Measurements from ENCODE around the gene BCL11B.
A peak's percentile ranks its signal among the peaks of the same experiment; 100 is the strongest.
"Not testable (repeated sequence)": the region's sequence is repeated elsewhere in the genome, so short reads cannot be mapped to it uniquely, and the experiment has no call there.

The BCL11B gene

DNA sequence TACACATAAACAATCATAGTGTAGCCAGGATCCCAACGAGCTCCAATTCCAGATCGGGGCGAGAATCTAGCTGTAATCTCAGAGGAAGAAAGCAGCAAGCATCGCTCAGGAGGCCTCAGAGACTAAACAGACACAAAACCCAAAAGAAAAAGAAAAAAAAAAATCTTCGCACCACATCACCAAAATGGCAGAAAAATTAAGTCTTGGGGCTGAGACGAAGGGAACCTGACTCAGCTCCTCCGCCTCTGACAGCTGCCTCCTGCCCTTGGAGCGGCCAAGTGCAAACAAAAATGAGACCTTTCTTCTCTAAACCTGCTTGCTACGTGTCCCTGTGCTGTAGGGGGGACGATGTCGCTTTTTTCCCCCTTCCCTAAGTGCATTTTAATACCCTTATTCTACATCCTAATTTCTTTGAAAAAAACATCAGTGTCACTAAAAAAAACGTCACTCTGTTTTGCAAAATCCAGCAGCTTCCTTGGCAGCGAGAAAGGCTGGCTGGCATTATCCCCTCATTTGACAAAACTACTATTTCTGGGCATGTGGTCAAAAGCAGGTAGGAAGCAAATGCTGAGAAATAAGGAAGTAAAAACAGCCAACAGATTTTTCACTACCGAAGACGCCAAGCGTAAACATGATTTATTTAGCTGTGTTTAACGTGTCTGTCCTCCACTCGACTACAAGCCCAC is 30.5 kb downstream of the BCL11B start:
- DNase-seq (ENCODE audit: low read depth in 2 of 2), result no peak

GRCh38 chr14:99240627-99241324 is 31.2 kb downstream of the BCL11B start:
- DNase-seq (ENCODE audit: low read depth in 2 of 2), result no peak

DNA sequence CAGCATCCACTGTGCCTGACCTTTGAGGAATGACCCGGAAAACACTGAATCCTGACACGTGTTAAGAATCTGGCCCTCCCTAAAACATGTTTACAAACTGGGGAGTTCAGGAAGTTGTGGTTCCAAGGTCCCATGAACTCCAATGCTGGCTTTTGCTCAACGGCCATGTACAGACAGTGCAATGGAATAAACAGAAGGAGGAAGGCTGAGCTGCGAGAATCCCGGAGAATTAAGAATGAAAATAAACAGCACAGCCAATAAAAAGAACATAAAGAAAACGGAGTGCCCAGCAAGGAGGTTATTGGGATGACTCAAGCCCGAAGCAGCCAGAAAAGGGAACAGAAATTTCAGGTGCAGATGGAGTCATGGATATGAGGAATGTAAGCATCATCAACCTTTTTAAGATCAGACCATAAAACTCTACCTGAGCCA is 32.3 kb downstream of the BCL11B start:
- no peak for DNase-seq (ENCODE audit: low read depth in 2 of 2)

GRCh38 chr14:99238216-99238615 is 33.8 kb downstream of the BCL11B start:
- no peak for DNase-seq (ENCODE audit: low read depth in 2 of 2)

- no peak for DNase-seq (ENCODE audit: low read depth in 2 of 2)
Measured at GRCh38 chr14:99237288-99237687, 34.7 kb downstream of the BCL11B start.

DNA sequence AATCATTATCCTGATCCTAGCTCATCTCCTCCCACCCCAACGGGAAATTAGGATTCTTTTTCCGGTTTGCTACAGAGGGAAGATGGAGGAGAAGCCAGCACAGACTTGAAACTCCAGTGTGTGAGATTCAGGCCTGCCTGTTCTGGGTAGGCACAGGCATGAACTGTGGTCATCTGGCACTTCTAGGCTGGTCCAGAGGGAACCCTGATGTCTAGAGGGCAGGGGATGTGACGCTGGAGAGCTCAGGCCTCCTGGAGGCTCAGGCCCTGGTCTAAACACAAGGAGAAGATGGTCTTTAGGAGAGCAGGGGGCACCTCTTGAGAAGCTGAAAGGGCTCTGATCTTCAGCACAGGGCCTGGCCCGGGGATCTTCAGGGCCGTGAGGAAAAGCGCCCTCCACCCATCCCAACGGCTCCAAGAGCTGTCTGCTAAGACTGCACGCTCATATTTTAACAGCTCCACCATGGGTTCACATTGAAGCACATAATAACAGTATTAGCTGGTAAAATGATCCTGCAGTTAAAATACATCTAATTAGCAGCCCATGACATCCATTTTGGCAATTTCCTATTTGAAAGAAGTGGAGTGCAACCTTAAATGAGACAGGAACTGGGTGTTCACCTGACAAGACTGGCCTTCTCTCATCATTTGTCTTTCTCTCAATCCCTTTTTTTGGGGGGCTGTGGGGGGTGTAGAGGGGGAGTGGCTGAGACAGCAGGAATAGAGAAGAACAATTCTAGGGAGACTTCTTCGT is 35.4 kb downstream of the BCL11B start:
- DNase-seq (ENCODE audit: low read depth in 2 of 2), result no peak

- no peak for DNase-seq (ENCODE audit: low read depth in 2 of 2)
Measured at GRCh38 chr14:99235582-99236320, 36.2 kb downstream of the BCL11B start.

GRCh38 chr14:99234961-99235571 is 36.9 kb downstream of the BCL11B start:
- no peak for DNase-seq (ENCODE audit: low read depth in 2 of 2)

DNA sequence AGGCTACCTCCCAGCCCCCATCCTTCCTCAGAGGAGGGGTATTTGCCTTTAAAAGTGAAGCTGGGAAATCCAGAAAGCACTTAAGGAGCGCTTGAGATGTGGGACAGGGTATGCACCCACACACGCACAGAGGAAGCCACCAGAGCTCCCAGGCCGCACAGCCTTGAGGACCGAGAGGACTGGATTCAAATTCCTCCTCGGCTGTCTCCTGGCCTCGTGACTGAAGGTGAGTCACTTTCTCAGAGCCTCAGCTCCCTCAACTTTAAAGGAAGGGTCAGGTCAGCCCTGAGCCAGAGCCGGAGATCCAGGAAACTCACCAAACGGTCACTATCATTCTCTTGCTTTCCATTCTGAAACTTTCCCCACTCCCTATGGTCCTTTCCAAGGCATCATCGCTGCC is 37.6 kb downstream of the BCL11B start:
- DNase-seq (ENCODE audit: low read depth in 2 of 2), result no peak

DNA sequence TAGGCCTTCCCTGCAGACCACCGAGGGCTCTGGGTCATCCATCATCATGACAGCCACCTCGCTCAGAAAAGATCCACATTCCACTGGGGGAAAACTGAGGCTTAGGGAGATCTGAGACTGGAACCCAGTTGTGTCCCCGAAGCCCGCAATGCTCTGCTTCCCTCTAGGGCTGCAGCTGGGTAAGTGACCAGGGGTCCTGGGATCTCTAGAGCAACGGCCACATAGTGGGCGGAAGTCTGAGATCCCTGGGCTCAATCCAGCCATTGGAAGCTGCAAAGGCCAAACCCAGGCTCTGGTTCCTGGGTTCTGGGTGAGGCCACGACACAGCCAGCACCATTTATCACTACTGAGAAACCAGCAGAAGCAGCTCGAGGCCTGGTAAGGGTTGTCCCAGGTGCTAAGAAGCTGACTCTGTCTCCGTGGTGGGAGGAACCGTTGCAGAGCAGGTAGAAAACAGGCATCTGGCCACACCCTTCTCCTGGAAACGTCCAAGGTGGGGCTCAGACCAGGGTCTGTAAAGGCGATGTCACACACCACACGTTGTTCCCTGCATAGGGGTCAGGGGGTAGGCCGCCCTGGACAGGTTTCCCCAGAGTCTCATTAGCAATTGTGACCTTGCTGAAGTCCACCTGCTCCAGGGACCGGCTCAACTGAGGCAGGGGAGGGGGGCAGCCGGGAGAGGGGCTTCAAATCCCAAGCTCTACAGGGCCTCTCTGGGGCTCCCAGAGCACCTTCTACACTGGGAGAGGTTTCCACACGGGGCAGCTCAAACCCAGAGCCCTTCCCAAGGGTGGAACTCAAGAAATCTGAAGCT is 38.6 kb downstream of the BCL11B start:
- DNase-seq (ENCODE audit: low read depth in 2 of 2), result no peak

GRCh38 chr14:99232714-99233214 is 39.2 kb downstream of the BCL11B start:
- no peak for DNase-seq (ENCODE audit: low read depth in 2 of 2)

GRCh38 chr14:99231850-99232713 is 39.9 kb downstream of the BCL11B start:
- no peak for DNase-seq (ENCODE audit: low read depth in 2 of 2)

GRCh38 chr14:99231161-99231849 is 40.7 kb downstream of the BCL11B start:
- no peak for DNase-seq (ENCODE audit: low read depth in 2 of 2)

DNA sequence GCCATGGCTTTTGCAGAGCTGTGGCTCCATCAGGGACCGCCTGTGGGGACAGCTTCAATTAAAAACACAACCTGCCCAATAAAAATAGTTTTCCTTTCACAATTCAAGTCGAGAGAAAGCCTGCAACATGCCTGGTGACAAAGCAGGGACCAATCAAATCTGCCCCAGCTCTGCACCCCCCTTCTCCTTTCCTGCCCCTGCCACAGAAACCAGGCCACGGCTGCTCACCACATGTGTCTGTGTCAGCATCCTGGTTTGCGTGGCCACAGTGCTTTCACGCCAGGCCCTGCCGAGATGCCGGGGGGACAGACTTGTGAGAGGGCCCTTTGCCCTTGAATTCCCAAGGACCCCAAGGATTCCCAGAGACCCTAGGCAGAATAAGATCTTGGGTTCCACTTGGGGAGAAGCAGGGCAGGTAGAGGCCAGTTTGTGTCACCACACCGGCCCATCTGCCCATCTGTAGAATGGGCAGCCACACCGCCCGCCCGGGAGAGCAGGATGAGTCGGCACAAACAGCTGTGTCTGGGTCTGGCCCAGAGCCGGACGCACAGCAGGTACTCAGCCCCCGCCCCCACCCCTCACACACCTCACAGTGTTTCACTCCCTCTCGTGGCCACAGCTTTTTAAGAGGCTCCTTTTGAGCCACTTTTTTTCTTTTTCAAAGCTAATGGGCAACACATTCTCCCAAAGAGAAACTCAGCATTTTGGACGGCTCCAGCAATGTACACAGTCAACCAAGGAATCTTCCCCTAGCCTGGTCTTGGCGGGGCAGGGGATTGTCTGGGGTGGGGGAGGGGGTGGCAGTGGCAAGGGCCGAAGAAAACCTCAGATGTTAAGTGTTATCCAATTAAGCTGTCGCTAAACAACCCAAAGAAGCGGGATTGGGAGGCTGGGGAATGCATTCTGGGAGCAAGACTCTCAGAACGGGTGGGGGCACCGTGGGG is 41.5 kb downstream of the BCL11B start:
- DNase-seq (ENCODE audit: low read depth in 2 of 2), result peak; percentile 48 to 69

- no peak for DNase-seq (ENCODE audit: low read depth in 2 of 2)
Measured at GRCh38 chr14:99229654-99230207, 42.3 kb downstream of the BCL11B start.

- not testable (repeated sequence) for DNase-seq (ENCODE audit: low read depth in 2 of 2)
Measured at GRCh38 chr14:99228760-99229159, 43.2 kb downstream of the BCL11B start.

- DNase-seq (ENCODE audit: low read depth in 2 of 2), result no peak
Measured at GRCh38 chr14:99226687-99227086, 45.3 kb downstream of the BCL11B start.
